Epithelial cell of proximal tubule (primary cell): ENCODE results near the gene KRTAP1-3. TPM values are rescaled to one million over a fixed set of nuclear protein-coding genes. Genes with fewer than 3 reads are reported as not detected.
"Not testable (repeated sequence)": the region's sequence is repeated elsewhere in the genome, so short reads cannot be mapped to it uniquely, and the experiment has no call there.

Experiments
- DNase-seq: peaks from one replicate; pipeline ENCODE4 v3.0.0-alpha.2; 2011; ENCODE audit warnings: low read depth
- H3K4me3 ChIP-seq: 2 replicates; pipeline ENCODE4 v1.5.1; 2011; ENCODE audit warnings: low read depth, mild to moderate bottlenecking, low read length
- CTCF ChIP-seq: conservative IDR thresholded peaks from 2 replicates; pipeline ENCODE4 v1.5.1; 2012; ENCODE audit warnings: low read depth, mild to moderate bottlenecking, low read length
- total RNA-seq: library from RNA; depleted of rRNA; stranded (reverse); fragments of >200 nt; gene quantifications from 2 replicates; pipeline ENCODE4 v1.2.3, GENCODE V29; 2015

The KRTAP1-3 gene
- total RNA-seq, 1 donor from 2014 or later: not detected

GRCh38 chr17:41058741-41059140, 24.1 kb upstream of the KRTAP1-3 start:
- DNase-seq: no peak
- no peak for TF ChIP-seq CTCF
- no peak overlapping the region for H3K4me3 ChIP-seq

GRCh38 chr17:41057547-41057946, 22.9 kb upstream of the KRTAP1-3 start:
- no peak for TF ChIP-seq CTCF
- DNase-seq: no peak

GRCh38 chr17:41055130-41055529, 20.5 kb upstream of the KRTAP1-3 start, which contains the start of gene KRTAP2-2:
KRTAP2-2 (minus strand) TSS chr17:41055230; CDS start chr17:41055211, 19 bp downstream.
- H3K4me3 ChIP-seq, DNase-seq: not testable (repeated sequence)

More at GRCh38 chr17:41057547-41057946, 22.9 kb upstream of the KRTAP1-3 start:
- H3K4me3 ChIP-seq: no peak overlapping the region

- not testable (repeated sequence) for H3K4me3 ChIP-seq, DNase-seq
Observed at GRCh38 chr17:41054556-41054955, 19.9 kb upstream of the KRTAP1-3 start.

GRCh38 chr17:41054025-41054424, 19.4 kb upstream of the KRTAP1-3 start:
- TF ChIP-seq CTCF: no peak
- no peak overlapping the region for H3K4me3 ChIP-seq
- DNase-seq: no peak

GRCh38 chr17:41052566-41052965, 17.9 kb upstream of the KRTAP1-3 start:
- TF ChIP-seq CTCF: no peak
- DNase-seq: no peak
- no peak overlapping the region for H3K4me3 ChIP-seq

- H3K4me3 ChIP-seq: no peak overlapping the region
- TF ChIP-seq CTCF: no peak
- DNase-seq: no peak
Observed at GRCh38 chr17:41049110-41049509, 14.4 kb upstream of the KRTAP1-3 start.

- DNase-seq: no peak
- no peak overlapping the region for H3K4me3 ChIP-seq
- no peak for TF ChIP-seq CTCF
Observed at GRCh38 chr17:41048441-41048840, 13.8 kb upstream of the KRTAP1-3 start.

- DNase-seq, H3K4me3 ChIP-seq: not testable (repeated sequence)
Observed at GRCh38 chr17:41046735-41047465, 12.2 kb upstream of the KRTAP1-3 start, which contains the start of gene KRTAP2-1. KRTAP2-1 (minus strand) TSS chr17:41047316; CDS start chr17:41047267, 49 bp downstream.
